Fibroblast of peridontal ligament (primary cell): ENCODE results near the gene ITGA2.

Source experiments
- DNase-seq: peaks from one replicate; pipeline ENCODE4 v3.0.0-alpha.2; 2010; ENCODE audit errors: extremely low read depth

ITGA2 gene

DNA sequence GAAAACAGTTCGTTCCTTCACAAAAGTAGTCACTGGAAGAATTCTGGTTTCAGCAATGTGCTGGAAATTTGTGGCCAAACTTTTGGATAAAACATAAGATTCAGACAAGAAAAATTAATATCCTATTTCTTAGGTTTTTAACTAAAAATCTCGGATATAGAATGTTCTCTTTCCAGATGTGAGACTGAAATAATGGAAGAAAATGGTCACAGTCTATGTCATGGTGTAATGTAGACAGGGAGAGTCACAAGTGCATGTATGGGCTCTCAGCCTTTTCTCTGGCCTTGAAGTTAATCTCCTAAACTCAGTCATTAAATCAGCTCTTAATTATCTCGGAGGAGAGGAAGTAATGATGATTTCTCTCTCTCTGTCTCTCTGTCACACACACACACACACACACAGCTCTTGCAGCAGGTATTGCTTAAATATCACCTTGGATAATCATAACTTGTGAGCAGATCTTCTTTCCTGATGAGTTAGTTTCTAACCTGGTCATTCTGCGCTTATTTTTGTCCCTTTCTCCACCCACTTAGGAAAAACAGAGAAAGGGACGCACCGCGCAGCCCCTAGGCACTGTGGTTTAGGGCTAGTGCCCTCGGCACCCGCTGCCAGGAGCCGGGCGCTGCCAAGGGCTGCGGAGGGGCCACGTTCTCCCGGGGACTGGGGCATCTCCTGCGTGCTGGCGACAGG lies 672 bp upstream of the ITGA2 start:
- no peak for DNase-seq

DNA sequence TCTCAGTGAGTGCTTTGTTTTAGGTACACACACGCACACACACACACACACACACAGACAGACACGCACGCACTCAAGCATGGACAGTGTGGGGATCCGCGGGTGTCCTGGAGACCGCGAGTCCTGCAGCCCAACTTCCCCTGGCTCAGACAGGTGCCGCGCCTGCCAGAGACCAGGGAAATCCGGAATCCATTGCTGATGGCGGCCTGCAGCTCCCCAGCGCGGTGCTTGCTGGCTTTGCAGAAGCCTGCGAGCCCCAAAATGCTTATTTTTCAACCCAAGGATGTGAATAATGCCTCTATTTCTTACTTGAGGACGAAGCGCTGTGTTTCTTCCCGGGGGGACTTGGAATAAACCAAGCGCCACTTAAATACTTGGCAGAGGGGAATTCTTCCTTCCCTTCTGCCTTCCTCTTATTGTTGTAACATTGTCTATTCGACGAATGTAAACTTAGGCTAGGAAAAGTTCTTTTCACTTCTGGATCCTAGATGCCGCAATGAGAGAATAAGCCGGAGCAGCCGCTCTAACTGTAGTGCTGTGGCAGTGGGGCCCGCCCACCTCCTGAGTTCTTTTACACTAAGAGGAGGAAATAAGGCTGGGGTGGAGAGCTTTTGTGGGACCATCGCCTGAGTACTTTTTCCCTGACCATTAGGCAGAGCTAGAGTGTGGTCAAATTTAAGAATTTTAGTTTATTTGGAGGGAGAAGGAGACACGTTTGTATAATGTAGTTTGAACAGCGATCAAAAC lies 802 bp downstream of the ITGA2 start:
- peak; percentile 59 for DNase-seq

DNA sequence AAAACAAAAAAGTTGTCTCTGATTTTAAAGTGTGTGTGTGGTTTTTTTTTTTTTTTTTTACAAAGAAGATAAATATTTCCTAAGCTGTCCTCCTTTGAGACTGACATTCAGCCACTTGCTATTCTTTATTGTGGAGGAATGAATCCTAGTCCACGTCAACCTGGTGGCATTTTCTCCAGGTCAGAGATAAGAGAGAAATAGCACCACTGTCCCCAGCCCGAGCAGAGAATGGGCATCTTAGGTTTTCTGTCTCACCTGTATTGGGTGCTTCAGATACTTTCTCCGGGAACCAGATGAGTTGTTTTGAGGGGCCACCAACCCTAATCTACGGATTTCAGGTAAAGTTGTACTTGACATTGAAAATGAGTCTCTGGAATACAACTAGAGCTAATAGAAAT lies 1.4 kb downstream of the ITGA2 start:
- DNase-seq, result no peak

GRCh38 chr5:52993367-52993766 lies 4.2 kb downstream of the ITGA2 start:
- DNase-seq, result no peak

DNA sequence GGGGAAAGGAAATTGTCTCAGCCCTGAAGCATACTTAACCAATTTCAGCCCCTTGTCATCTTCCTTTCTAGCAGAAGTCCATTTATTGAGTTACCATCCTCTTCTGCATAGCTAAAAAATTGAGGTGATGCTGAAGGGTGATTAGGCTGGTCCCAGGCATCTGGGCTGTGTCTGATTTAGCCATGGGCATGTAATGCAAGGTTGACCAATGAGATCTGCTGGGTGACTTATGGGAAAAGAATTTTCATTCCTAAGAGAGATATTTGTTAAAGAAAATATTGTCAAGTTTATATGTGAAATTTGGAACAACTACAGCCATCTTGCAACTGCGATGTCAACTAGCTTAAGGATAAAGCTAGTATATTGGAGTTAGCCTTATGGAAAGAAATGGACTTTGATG lies 5.1 kb downstream of the ITGA2 start:
- no peak for DNase-seq

GRCh38 chr5:52995095-52995494 lies 5.9 kb downstream of the ITGA2 start:
- no peak for DNase-seq

GRCh38 chr5:52995914-52996313 lies 6.8 kb downstream of the ITGA2 start:
- no peak for DNase-seq

GRCh38 chr5:52996979-52997378 lies 7.8 kb downstream of the ITGA2 start:
- no peak for DNase-seq

DNA sequence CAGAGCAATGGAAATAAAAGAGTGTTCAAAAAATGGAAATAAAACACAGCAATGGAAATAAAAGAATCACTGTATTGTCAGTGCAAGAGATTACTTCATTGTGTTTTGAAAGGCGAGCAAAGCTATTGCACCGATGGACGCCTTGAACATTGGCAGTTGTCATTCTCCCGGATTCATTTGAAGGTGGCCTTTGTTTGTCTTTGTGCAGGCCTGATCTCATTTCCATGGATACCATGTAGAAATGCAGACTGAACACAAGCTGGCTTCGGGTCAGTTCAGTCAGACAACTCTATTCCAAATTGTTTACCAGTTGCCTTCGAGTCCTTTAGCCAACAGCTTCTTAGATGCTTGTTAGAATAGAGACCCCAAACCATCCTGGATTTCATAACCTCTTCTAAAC lies 8.3 kb downstream of the ITGA2 start:
- DNase-seq, result no peak

DNA sequence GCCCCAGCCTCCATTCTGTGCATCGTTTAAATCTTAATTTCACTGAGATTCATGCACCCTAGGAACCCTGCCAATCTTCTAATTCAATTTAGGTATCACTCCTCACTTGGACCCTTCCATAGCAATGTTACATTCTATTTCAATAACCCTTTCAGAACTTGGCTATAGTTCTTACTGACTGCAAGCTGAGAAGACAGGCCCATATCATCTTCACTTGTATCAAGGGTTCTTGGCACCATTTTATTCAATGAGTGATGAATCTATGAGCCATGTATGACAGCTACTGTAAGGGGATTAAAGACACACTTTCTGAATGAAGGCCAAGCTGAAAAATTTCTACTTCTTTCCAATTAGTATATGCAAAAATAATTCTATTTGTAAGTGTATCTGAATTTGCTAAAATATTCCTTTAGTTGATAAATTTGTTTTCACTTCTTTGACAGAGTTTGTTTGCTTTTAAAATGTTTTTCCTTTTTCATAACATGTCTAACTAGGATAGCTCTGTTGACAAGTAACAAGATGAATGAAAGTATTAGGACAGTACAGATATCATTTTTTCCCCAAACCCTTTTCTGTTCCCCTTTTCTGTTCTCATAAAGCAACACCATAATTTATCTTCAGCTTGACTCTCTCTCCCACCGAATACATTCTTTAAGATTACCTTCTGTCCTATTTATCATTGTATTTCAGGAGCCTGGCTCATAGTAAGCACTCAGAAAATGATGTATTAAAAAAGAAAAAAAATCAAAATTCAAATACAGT lies 9.6 kb downstream of the ITGA2 start:
- no peak for DNase-seq

GRCh38 chr5:52999344-52999949 lies 10.3 kb downstream of the ITGA2 start:
- DNase-seq, result peak; percentile 51

- no peak for DNase-seq
Observed at GRCh38 chr5:53001541-53001940, 12.4 kb downstream of the ITGA2 start.

DNA sequence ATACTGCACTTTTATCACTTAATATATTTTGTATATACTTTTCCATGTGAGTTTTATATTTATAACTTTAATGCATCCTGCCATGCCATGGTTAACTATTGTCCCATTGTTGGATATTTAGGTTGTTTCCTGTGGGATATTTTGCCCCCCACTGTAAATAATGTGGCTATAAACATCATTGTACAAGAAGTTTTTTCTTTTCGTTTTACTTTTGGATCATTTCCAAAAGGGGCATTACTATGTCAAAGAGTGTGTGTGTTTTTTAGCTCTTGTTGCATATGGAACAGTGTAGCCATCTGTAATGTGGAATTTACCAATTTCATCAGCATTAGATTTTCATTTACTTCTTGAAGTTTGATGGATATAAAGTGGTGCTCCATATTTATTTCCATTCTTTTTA lies 13.3 kb downstream of the ITGA2 start:
- no peak for DNase-seq

GRCh38 chr5:53003144-53003543 lies 14.0 kb downstream of the ITGA2 start:
- no peak for DNase-seq

- DNase-seq, result peak; percentile 22
Observed at GRCh38 chr5:53006911-53007890, 18.0 kb downstream of the ITGA2 start.

DNA sequence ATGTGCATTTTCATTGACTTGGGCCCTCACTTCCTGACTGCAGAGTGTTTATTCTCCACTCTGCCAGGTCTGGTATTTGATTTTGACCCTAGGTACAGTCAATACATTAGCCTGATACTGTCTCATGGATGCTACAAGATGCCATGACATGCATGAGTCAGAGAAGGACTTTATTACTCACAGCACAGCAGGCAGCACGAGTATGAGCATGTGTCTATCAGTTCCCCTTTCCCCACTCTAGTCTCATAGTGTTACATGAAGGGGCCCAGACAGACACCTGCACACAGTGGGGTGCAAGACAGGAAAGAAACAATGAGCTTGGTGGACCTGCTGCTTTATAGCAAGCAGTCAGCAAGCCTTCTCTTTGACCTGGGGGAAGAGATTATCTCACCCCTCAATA lies 19.6 kb downstream of the ITGA2 start:
- peak; percentile 29 for DNase-seq

DNA sequence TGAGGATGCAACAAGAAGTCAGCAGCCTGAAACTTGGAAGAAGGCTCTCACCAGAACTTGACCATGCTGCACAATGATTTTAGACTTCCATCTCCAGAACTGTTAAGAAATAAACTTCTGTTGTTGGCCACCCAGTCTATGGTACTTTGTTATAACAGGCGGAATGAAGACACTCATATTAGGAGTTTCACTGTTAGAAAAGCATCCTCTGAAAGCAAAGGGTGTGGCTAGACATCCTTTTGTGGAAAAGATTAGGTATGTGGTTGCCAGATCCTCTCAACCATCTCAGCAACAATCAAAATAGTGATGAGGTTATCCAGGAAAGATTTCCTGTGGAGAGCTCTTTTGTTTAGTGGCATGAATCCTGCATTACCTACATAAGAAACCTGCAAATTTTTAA lies 20.7 kb downstream of the ITGA2 start:
- DNase-seq, result no peak

- DNase-seq, result no peak
Observed at GRCh38 chr5:53010814-53011213, 21.7 kb downstream of the ITGA2 start.

GRCh38 chr5:53011233-53011632 lies 22.1 kb downstream of the ITGA2 start:
- DNase-seq, result no peak

- DNase-seq, result no peak
Observed at GRCh38 chr5:53013857-53014256, 24.7 kb downstream of the ITGA2 start.

DNA sequence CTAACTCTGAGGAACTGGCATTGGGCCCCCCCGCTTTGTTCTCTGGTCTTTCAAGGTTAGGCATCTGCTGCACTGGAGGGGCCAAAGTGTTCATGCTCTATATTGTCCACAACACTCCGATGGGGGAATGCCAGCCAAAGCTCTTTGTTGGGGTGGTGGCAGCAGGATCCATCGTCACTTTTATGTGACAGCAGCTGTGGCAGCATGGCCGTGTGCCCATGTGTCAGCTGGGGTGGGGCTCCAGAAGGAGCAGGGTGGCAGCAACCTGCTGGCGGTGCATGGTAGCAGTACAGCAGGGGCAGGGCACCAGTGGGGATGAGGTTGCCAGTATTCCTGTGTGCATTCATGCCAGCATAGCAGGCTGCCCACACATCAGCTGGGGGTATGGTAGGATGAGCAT lies 28.2 kb downstream of the ITGA2 start:
- DNase-seq, result no peak
